SJCRH30 (cell line): ENCODE measurements around the gene EDIL3. TPM values are rescaled to one million over a fixed set of nuclear protein-coding genes. Genes with fewer than 3 reads are reported as not detected.

Experiments
- DNase-seq, 2 experiments: peaks; one replicate each; pipeline ENCODE4 v3.0.0-alpha.2; 2015 to 2020
- H3K27ac ChIP-seq: fragments of 250-450 bp; sonication (Bioruptor Pico); 2 replicates; pipeline ENCODE4 v1.5.1; 2020; ENCODE audit warnings: mild to moderate bottlenecking, moderate library complexity
- H3K27me3 ChIP-seq: fragments of 250-450 bp; sonication (Bioruptor Pico); 2 replicates; pipeline ENCODE4 v1.5.1; 2020; ENCODE audit warnings: mild to moderate bottlenecking, moderate library complexity
- H3K36me3 ChIP-seq: fragments of 250-450 bp; sonication (Bioruptor Pico); 2 replicates; pipeline ENCODE4 v1.5.1; 2020; ENCODE audit warnings: mild to moderate bottlenecking, moderate library complexity
- H3K4me1 ChIP-seq: fragments of 250-450 bp; sonication (Bioruptor Pico); 2 replicates; pipeline ENCODE4 v1.5.1; 2020; ENCODE audit warnings: mild to moderate bottlenecking, moderate library complexity
- H3K4me3 ChIP-seq: fragments of 250-450 bp; sonication (Bioruptor Pico); 2 replicates; pipeline ENCODE4 v1.5.1; 2020; ENCODE audit warnings: mild to moderate bottlenecking, moderate library complexity
- H3K9me3 ChIP-seq: fragments of 250-450 bp; sonication (Bioruptor Pico); replicated peaks from 2 replicates; pipeline ENCODE4 v1.5.1; 2020; ENCODE audit warnings: mild to moderate bottlenecking, moderate library complexity
- total RNA-seq: library from RNA; depleted of rRNA; stranded (reverse); fragments of >200 nt; shearing (Covaris generic); gene quantifications from 2 replicates; pipeline ENCODE4 v1.2.3, GENCODE V29; 2014

EDIL3 gene
- total RNA-seq, 1 experiment from 2014 or later, result 29.0 TPM

- Histone ChIP-seq H3K4me3 (no peak overlapping the region), H3K27ac (no peak overlapping the region), H3K36me3 (no peaks in the 10 kb centered on the region), H3K27me3 (no peaks in the 10 kb centered on the region), H3K9me3 (no peaks in the 10 kb centered on the region), H3K4me1 (no peaks in the 10 kb centered on the region)
- no peak for DNase-seq
These were observed 420.4 kb downstream of the EDIL3 start for GRCh38 chr5:83964271-83964670.

DNA sequence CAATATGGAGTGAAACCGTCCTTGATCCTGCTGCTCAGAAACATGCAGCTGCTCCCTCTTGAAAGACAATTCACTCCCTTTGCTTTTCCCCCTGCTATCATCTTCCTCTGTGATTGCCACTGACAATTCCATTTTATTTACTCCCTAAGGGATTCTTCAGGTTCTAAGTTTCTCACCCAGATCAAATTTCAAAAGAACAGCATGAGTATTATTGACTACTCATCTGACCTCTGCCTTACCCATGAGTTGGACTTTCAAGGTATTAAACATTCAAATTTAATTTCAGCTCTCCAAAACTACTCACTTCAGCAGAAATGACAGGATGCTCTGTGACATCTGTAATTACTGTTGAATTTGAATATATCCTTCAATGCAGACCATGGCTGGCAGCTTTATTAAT lies 427.5 kb downstream of the EDIL3 start:
- H3K36me3 ChIP-seq, result no peaks in the 10 kb centered on the region
- no peak overlapping the region for H3K4me3 ChIP-seq
- H3K4me1 ChIP-seq, result peaks cover 2% of the 10 kb centered on the region; the same call in 1 of the 2 replicates
- H3K9me3 ChIP-seq, result no peaks in the 10 kb centered on the region
- no peaks in the 10 kb centered on the region for H3K27me3 ChIP-seq
- no peak overlapping the region for H3K27ac ChIP-seq
- DNase-seq, result peak in 1 of 2 experiments; percentile 17

DNA sequence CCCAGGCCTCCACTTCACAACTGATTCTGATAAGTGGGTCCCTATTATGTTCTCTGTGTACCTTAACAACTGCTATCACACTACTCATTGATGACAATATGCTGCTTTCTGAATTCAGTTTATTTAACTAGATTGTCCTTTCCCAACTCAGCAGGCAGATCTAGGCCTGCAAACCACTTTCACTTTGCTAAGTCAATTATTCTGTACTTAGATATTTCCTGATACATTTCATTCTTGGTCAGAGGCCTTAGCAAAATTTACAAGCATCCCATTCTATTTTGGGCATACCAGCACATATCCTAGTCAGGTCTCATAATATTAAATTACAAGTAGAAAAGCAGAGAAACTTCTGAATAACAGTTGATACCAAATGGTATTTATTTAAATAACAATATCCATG lies 428.3 kb downstream of the EDIL3 start:
- Histone ChIP-seq H3K27ac (no peak overlapping the region), H3K27me3 (no peaks in the 10 kb centered on the region), H3K36me3 (no peaks in the 10 kb centered on the region), H3K9me3 (no peaks in the 10 kb centered on the region), H3K4me3 (no peak overlapping the region), H3K4me1 (peaks cover 2% of the 10 kb centered on the region; the same call in 1 of the 2 replicates)
- no peak for DNase-seq

GRCh38 chr5:83955916-83956315 lies 428.8 kb downstream of the EDIL3 start:
- Histone ChIP-seq H3K4me1 (peaks cover 2% of the 10 kb centered on the region; the same call in 1 of the 2 replicates), H3K9me3 (no peaks in the 10 kb centered on the region), H3K27ac (no peak overlapping the region), H3K4me3 (no peak overlapping the region), H3K36me3 (no peaks in the 10 kb centered on the region), H3K27me3 (no peaks in the 10 kb centered on the region)
- DNase-seq, result peak; percentile 5 to 39

DNA sequence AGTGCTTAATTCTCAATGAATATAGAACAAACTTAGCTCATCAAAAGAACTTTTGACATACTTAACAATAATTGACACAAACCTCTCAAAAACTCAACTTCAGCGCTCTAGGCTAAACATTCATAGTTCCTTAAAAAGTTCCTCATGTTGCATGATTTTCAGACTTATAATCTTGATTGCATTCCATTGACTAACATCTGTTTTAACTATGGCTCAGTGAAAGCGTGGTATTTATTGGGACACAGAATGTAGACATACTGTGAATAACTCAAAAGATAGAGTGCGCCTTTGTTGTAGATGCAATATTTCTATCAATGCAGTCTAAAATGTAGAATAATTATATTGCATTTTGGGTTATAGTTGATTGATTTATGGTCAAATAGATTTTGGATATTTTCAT lies 436.9 kb downstream of the EDIL3 start:
- Histone ChIP-seq H3K27ac (no peak overlapping the region), H3K4me3 (no peak overlapping the region), H3K9me3 (no peaks in the 10 kb centered on the region), H3K4me1 (no peaks in the 10 kb centered on the region), H3K27me3 (no peaks in the 10 kb centered on the region), H3K36me3 (no peaks in the 10 kb centered on the region)
- no peak for DNase-seq

DNA sequence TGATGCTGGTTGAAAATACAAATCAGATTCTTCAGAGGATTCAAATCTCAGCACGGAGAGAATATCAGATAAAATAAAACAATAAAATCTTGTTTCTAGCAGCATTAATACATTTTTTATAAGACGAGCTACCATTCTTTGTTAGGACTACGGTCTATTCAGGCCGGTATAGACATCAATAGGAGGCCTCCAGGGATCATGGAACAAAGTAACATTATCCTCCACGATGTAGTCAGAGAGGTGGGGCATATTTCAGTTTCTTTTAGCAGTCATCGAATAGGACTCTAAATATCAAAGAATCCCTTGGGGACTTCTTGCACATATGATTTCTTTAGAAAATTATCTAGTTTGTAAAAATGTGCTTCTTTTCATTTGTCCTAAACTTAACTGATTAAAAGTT lies 438.2 kb downstream of the EDIL3 start:
- H3K9me3 ChIP-seq, result no peaks in the 10 kb centered on the region
- no peaks in the 10 kb centered on the region for H3K27me3 ChIP-seq
- DNase-seq, result no peak
- H3K27ac ChIP-seq, result no peak overlapping the region
- H3K4me1 ChIP-seq, result no peaks in the 10 kb centered on the region
- no peak overlapping the region for H3K4me3 ChIP-seq
- H3K36me3 ChIP-seq, result no peaks in the 10 kb centered on the region

DNA sequence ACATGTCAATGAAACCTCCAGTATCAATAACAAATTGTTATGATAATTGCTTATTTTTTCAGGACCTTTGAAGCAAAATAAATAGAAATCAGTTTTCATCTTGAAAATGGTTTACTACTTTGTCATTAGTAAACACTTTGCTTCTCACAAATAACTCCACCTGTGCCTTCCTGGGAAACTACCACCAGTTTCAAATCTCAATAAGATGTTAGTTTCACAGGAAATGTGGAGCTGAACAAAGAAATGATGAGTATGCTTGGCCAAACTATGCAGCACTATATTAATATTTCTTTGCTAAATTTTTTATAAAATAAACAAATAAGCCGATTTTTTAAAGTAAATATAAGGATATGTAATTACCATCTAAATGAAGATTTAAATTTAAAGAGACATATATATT lies 442.5 kb downstream of the EDIL3 start:
- DNase-seq, result no peak
- Histone ChIP-seq H3K36me3 (no peaks in the 10 kb centered on the region), H3K27ac (no peak overlapping the region), H3K27me3 (no peaks in the 10 kb centered on the region), H3K4me1 (no peaks in the 10 kb centered on the region), H3K9me3 (no peaks in the 10 kb centered on the region), H3K4me3 (no peak overlapping the region)

GRCh38 chr5:83937837-83938236 lies 446.8 kb downstream of the EDIL3 start:
- H3K27me3 ChIP-seq, result no peaks in the 10 kb centered on the region
- no peak overlapping the region for H3K4me3 ChIP-seq
- DNase-seq, result no peak
- H3K9me3 ChIP-seq, result no peaks in the 10 kb centered on the region
- H3K36me3 ChIP-seq, result no peaks in the 10 kb centered on the region
- no peak overlapping the region for H3K27ac ChIP-seq
- H3K4me1 ChIP-seq, result no peaks in the 10 kb centered on the region

DNA sequence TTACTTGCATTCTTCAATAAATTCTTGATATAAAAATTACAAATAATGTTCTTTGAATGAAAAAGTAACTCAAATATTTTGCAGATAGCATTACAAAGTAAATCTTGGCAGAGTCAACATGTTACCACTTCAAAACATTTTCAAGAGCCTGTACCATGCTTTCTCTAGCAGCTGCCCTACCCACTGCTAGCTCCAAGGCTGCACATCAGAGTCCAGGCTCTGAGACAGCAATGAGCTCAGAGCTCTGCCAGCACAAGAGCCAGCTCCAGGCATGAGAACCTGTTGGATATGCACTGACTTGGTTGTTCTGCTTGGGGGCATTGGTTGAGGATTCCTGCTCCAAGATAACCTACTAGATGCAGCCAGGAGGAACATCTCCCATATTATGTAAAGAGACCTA lies 452.7 kb downstream of the EDIL3 start:
- Histone ChIP-seq H3K27me3 (no peaks in the 10 kb centered on the region), H3K36me3 (no peaks in the 10 kb centered on the region), H3K27ac (no peak overlapping the region), H3K4me1 (peaks cover under 1% of the 10 kb centered on the region; the same call in 1 of the 2 replicates), H3K9me3 (no peaks in the 10 kb centered on the region), H3K4me3 (no peak overlapping the region)
- no peak for DNase-seq

- H3K4me3 ChIP-seq, result no peak overlapping the region
- H3K9me3 ChIP-seq, result no peaks in the 10 kb centered on the region
- no peaks in the 10 kb centered on the region for H3K36me3 ChIP-seq
- H3K27ac ChIP-seq, result no peak overlapping the region
- peaks cover 31% of the 10 kb centered on the region for H3K4me1 ChIP-seq
- peak; percentile 59 to 77 for DNase-seq
- H3K27me3 ChIP-seq, result no peaks in the 10 kb centered on the region
These were observed 457.4 kb downstream of the EDIL3 start for GRCh38 chr5:83927140-83927733.

DNA sequence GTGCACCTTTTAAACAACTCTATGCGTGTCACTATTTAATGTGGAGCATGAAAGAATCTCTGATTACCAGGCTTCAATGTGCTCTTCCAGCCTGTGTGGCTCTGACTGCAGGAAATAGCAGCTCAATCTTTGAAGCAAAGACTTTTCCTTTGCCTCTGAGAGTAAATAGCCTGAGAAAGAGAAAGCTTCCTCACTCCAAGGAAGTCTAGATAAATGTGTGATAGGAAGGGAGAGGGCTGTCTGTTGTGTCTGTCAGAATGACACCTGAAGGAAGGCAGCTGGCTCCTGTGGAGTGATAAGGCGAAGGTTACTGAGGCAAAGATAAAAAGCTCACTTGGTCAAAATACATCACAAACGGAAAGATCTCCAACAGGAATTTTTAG lies 458.7 kb downstream of the EDIL3 start:
- Histone ChIP-seq H3K27ac (peak overlapping the region; percentile 42), H3K4me1 (peaks cover 31% of the 10 kb centered on the region), H3K9me3 (no peaks in the 10 kb centered on the region), H3K4me3 (no peak overlapping the region), H3K36me3 (no peaks in the 10 kb centered on the region), H3K27me3 (no peaks in the 10 kb centered on the region)
- DNase-seq, result peak in 1 of 2 experiments; percentile 8

DNA sequence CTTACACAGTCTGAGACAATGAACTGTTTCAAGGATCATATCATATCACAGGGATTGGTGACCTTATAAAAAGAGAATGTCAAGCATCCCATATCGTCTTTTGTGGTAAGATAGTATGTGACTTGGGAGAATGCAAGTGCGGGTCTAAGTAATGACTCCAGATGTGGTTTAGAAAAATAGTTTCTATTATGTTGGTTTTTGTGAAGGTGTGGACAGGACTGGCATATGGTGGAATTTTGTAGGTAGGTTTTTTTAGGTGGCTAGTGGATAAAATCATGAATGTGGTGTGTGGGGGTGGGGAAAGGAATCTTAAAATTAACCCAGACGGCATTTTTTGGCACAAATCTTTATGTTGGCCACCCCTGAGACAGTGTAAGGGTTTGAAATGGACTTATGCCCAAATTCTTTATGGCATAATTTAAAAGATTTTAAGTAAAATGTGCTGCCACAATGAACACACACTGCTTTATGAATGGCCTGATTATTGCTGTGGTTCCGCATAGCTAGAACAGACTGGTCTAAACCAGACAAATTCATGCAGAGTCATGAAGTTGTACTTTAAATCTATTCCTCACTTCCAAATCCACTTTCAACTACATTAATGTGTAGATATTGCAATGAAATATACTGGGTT lies 459.2 kb downstream of the EDIL3 start:
- Histone ChIP-seq H3K36me3 (no peaks in the 10 kb centered on the region), H3K9me3 (no peaks in the 10 kb centered on the region), H3K27me3 (no peaks in the 10 kb centered on the region), H3K4me3 (no peak overlapping the region), H3K27ac (peak overlapping the region; percentile 42), H3K4me1 (peaks cover 31% of the 10 kb centered on the region)
- DNase-seq, result peak in 1 of 2 experiments; percentile 35

DNA sequence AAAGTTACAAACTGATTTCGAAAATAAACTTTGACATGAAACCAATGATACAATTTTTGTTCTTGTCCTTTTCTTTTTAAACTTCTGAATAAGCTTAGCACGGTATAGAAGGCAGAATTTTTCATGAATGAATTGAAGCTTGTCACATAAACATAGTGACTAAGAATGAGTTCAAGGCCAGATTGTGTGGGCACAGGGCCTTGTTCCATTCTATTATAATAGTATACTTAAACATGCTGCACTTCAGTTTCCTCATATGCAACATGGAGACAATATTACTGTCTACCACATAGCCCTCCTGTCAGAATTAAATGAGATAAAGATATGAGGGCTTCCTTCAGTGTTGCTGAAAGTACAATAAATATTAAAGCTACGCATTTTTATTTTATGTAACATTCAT lies 459.8 kb downstream of the EDIL3 start:
- DNase-seq, result no peak
- no peaks in the 10 kb centered on the region for H3K27me3 ChIP-seq
- H3K27ac ChIP-seq, result peak overlapping the region; percentile 42
- H3K4me3 ChIP-seq, result no peak overlapping the region
- H3K36me3 ChIP-seq, result no peaks in the 10 kb centered on the region
- H3K4me1 ChIP-seq, result peaks cover 31% of the 10 kb centered on the region
- no peaks in the 10 kb centered on the region for H3K9me3 ChIP-seq

- no peaks in the 10 kb centered on the region for H3K27me3 ChIP-seq
- H3K4me3 ChIP-seq, result no peak overlapping the region
- H3K9me3 ChIP-seq, result no peaks in the 10 kb centered on the region
- DNase-seq, result no peak
- H3K27ac ChIP-seq, result peak overlapping the region; percentile 42; the same call in 1 of the 2 replicates
- no peaks in the 10 kb centered on the region for H3K36me3 ChIP-seq
- H3K4me1 ChIP-seq, result peaks cover 31% of the 10 kb centered on the region
These were observed 460.5 kb downstream of the EDIL3 start for GRCh38 chr5:83924171-83924570.

DNA sequence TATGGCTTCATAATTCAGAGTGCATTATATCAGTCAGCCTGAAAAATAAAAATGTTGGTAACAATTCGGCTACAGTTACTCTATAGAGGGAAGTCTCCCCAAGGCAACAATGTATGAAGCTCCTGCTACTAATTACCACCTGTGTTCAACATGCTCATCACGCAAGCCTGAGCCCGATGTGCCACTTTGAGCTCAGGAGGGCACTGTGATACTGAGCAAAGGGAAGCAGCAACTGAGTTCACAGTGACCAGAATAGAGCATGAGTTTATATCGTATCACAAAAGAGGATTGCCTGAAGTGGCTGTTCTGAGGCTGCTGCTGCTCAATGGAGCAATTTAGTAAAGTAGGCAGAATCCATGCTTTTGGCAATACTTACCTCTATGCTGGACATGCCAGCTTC lies 462.0 kb downstream of the EDIL3 start:
- Histone ChIP-seq H3K27ac (no peak overlapping the region), H3K9me3 (no peaks in the 10 kb centered on the region), H3K4me1 (peaks cover 40% of the 10 kb centered on the region), H3K27me3 (no peaks in the 10 kb centered on the region), H3K36me3 (no peaks in the 10 kb centered on the region), H3K4me3 (no peak overlapping the region)
- no peak for DNase-seq

- peaks cover 43% of the 10 kb centered on the region for H3K4me1 ChIP-seq
- H3K27me3 ChIP-seq, result no peaks in the 10 kb centered on the region
- no peak for DNase-seq
- H3K36me3 ChIP-seq, result no peaks in the 10 kb centered on the region
- no peak overlapping the region for H3K27ac ChIP-seq
- H3K4me3 ChIP-seq, result no peak overlapping the region
- H3K9me3 ChIP-seq, result no peaks in the 10 kb centered on the region
These were observed 462.9 kb downstream of the EDIL3 start for GRCh38 chr5:83921666-83922193.
